Measurements from ENCODE around the gene MAB21L1.

Gene MAB21L1

DNA sequence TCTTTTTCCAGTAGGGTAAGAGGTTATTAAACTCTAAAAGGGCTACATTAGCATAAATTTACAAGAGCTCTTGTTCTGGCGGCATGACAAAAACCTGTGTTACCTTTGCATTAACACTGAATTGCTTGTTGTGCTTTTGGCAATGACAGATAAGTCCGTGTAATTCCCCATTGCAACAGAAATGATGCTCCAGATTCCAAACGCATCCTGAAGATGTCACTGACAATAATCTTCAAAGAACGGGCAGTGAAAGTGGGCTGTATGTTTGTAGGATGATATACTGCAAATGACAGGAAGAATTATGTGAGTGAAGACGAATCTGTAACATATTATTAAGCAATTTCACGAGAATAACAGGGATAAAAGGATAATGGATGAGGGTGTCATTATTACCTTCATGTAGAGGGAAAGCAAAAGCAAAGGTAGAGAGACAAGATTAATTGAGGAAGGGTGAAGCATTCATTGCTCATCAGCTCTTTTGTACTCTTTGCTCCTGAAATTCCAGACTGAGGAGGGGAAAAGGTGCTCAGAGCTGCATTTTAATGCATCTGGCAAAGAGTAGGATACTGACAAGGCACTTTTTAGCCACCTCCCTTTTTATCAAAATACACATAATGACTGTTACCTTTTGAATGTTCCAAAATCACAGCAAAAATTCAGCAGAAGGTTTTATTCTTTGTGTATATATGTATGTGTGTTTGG is 38.5 kb upstream of the MAB21L1 start:
- H3K27me3 ChIP-seq (replicated peaks; ENCODE audit: insufficient read depth, low read length), result no peaks in the 10 kb centered on the region
- no peak overlapping the region for H3K27ac ChIP-seq (ENCODE audit: low read length)
- no peaks in the 10 kb centered on the region for H3K9me2 ChIP-seq (replicated peaks; ENCODE audit: insufficient read depth, low read length)
- no peaks in the 10 kb centered on the region for H3K4me1 ChIP-seq (ENCODE audit: low read length)
- no peaks in the 10 kb centered on the region for H3F3A ChIP-seq (ENCODE audit: insufficient read depth, low read length)
- no peak for DNase-seq
- no peak overlapping the region for H3K4me3 ChIP-seq (ENCODE audit: low read length)
- no peak for TF ChIP-seq EZH2 (optimal IDR thresholded peaks at IDR 0.05; ENCODE audit: low read depth, low read length)
- TF ChIP-seq, protein P1, sequence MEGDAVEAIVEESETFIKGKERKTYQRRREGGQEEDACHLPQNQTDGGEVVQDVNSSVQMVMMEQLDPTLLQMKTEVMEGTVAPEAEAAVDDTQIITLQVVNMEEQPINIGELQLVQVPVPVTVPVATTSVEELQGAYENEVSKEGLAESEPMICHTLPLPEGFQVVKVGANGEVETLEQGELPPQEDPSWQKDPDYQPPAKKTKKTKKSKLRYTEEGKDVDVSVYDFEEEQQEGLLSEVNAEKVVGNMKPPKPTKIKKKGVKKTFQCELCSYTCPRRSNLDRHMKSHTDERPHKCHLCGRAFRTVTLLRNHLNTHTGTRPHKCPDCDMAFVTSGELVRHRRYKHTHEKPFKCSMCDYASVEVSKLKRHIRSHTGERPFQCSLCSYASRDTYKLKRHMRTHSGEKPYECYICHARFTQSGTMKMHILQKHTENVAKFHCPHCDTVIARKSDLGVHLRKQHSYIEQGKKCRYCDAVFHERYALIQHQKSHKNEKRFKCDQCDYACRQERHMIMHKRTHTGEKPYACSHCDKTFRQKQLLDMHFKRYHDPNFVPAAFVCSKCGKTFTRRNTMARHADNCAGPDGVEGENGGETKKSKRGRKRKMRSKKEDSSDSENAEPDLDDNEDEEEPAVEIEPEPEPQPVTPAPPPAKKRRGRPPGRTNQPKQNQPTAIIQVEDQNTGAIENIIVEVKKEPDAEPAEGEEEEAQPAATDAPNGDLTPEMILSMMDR (IDR thresholded peaks at IDR 0.05; ENCODE audit: low read length), result no peak
- no peak for TF ChIP-seq EZH2phosphoT487 (IDR thresholded peaks at IDR 0.05; ENCODE audit: low read length)
- no peak overlapping the region for H3K9ac ChIP-seq (ENCODE audit: low read length)
- no peak overlapping the region for H2AFZ ChIP-seq (ENCODE audit: low read length)
- H3K9me3 ChIP-seq (replicated peaks; ENCODE audit: insufficient read depth, low read length), result no peaks in the 10 kb centered on the region
- H4K20me1 ChIP-seq (ENCODE audit: insufficient read depth, low read length), result no peaks in the 10 kb centered on the region
- H3K79me2 ChIP-seq (ENCODE audit: low read length), result no peaks in the 10 kb centered on the region
- no peak overlapping the region for H3K4me2 ChIP-seq (ENCODE audit: low read depth, low read length)
- no peaks in the 10 kb centered on the region for H3K36me3 ChIP-seq (replicated peaks; ENCODE audit: insufficient read depth, low read length)

DNA sequence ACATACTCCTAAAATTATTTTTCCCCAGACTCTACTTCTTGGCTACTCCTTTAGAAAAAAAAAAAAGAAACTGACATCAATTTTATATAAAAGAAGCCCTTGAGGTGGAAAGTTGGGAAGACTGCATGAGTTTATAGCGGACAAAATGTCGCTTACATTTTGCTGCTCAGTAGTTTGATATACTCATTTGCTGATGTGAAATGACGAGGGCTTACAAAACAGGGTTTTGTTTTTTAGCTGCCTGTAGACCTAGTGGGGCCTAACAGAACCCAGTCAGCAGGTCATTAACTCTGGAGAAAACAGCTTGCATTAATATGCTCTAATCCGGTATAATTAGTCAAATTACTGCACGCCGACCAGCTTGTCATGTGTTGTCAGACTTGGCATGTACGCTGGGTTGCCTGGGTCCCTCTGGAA is 37.6 kb upstream of the MAB21L1 start:
- Histone ChIP-seq H3K79me2 (ENCODE audit: low read length) (no peaks in the 10 kb centered on the region), H3K9me3 (replicated peaks; ENCODE audit: insufficient read depth, low read length) (no peaks in the 10 kb centered on the region), H2AFZ (ENCODE audit: low read length) (no peak overlapping the region), H3K27me3 (replicated peaks; ENCODE audit: insufficient read depth, low read length) (no peaks in the 10 kb centered on the region), H3K4me2 (ENCODE audit: low read depth, low read length) (no peak overlapping the region), H3K36me3 (replicated peaks; ENCODE audit: insufficient read depth, low read length) (no peaks in the 10 kb centered on the region), H4K20me1 (ENCODE audit: insufficient read depth, low read length) (no peaks in the 10 kb centered on the region), H3K9me2 (replicated peaks; ENCODE audit: insufficient read depth, low read length) (no peaks in the 10 kb centered on the region), H3K4me1 (ENCODE audit: low read length) (no peaks in the 10 kb centered on the region), H3K9ac (ENCODE audit: low read length) (no peak overlapping the region), H3K4me3 (ENCODE audit: low read length) (no peak overlapping the region), H3K27ac (ENCODE audit: low read length) (no peak overlapping the region), H3F3A (ENCODE audit: insufficient read depth, low read length) (no peaks in the 10 kb centered on the region)
- TF ChIP-seq EZH2phosphoT487 (IDR thresholded peaks at IDR 0.05; ENCODE audit: low read length), result no peak
- TF ChIP-seq, protein P1 (IDR thresholded peaks at IDR 0.05; ENCODE audit: low read length), result no peak
- TF ChIP-seq EZH2 (optimal IDR thresholded peaks at IDR 0.05; ENCODE audit: low read depth, low read length), result no peak
- DNase-seq, result no peak

DNA sequence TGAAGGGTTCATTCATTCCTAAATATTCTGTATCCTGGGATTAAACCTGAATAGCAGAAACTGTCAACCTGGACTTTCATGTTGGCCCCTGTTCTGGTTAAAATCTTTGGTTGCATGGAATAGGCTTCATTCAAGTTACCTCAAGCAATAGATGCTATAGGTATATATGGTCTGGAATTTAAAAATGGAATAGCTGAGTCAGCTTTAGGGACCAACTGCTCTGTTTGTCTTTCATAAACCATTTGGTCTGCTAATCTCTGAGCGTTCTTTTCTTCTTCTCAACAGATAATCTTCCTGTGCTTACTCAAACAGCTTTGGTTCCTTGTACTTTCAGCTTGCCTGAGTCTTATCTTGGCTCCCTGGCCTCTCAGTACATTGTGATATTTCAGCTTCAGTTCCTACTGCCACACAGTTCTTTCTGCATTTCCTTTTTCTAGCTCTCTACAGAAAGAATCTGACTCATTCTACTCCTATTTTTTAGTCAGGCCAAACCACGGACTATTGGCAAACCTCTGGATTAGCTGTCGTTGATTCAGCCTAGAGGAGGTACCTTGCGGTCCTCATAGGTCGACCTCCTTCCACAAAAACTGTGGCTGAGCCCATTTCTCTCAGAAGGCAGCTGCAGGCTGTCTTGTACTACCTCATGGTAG is 35.9 kb upstream of the MAB21L1 start:
- no peaks in the 10 kb centered on the region for H3K36me3 ChIP-seq (replicated peaks; ENCODE audit: insufficient read depth, low read length)
- H3K27me3 ChIP-seq (replicated peaks; ENCODE audit: insufficient read depth, low read length), result no peaks in the 10 kb centered on the region
- no peak overlapping the region for H3K27ac ChIP-seq (ENCODE audit: low read length)
- no peak overlapping the region for H3K4me2 ChIP-seq (ENCODE audit: low read depth, low read length)
- H3K4me1 ChIP-seq (ENCODE audit: low read length), result no peaks in the 10 kb centered on the region
- H2AFZ ChIP-seq (ENCODE audit: low read length), result no peak overlapping the region
- no peak overlapping the region for H3K9ac ChIP-seq (ENCODE audit: low read length)
- H3K4me3 ChIP-seq (ENCODE audit: low read length), result no peak overlapping the region
- H3F3A ChIP-seq (ENCODE audit: insufficient read depth, low read length), result no peaks in the 10 kb centered on the region
- TF ChIP-seq EZH2 (optimal IDR thresholded peaks at IDR 0.05; ENCODE audit: low read depth, low read length), result no peak
- no peak for TF ChIP-seq EZH2phosphoT487 (IDR thresholded peaks at IDR 0.05; ENCODE audit: low read length)
- TF ChIP-seq, protein P1 (IDR thresholded peaks at IDR 0.05; ENCODE audit: low read length), result no peak
- H3K79me2 ChIP-seq (ENCODE audit: low read length), result no peaks in the 10 kb centered on the region
- H3K9me3 ChIP-seq (replicated peaks; ENCODE audit: insufficient read depth, low read length), result no peaks in the 10 kb centered on the region
- no peaks in the 10 kb centered on the region for H3K9me2 ChIP-seq (replicated peaks; ENCODE audit: insufficient read depth, low read length)
- DNase-seq, result no peak
- H4K20me1 ChIP-seq (ENCODE audit: insufficient read depth, low read length), result no peaks in the 10 kb centered on the region

All from MM.1S (cell line).